HepG2 (cell line): ENCODE measurements around the gene PKLR. TPM values are rescaled to one million over a fixed set of nuclear protein-coding genes. Genes with fewer than 3 reads are reported as not detected.

Experiments used
- FIP1L1 ChIP-seq: fragments of 200-400 bp; formaldehyde crosslinking; IDR thresholded peaks from 2 replicates; pipeline ENCODE4 v1.6.1; 2018; ENCODE audit warnings: low read depth, mild to moderate bottlenecking, low read length, moderate library complexity, borderline replicate concordance; ENCODE audit not compliant: insufficient read depth
- NCOA5 ChIP-seq: sonication (generic); formaldehyde crosslinking; IDR thresholded peaks from 2 replicates; pipeline ENCODE4 v1.4.0; 2020; ENCODE audit warnings: missing genetic modification reagents
- PHF5A ChIP-seq: IDR thresholded peaks from one replicate; pipeline ENCODE4 v1.6.1; 2018; ENCODE audit warnings: low read depth, missing genetic modification reagents; ENCODE audit not compliant: unreplicated experiment
- RBAK ChIP-seq: sonication (generic); formaldehyde crosslinking; IDR thresholded peaks from 2 replicates; pipeline ENCODE4 v1.5.1; 2020; ENCODE audit warnings: mild to moderate bottlenecking, missing genetic modification reagents
- XBP1 ChIP-seq: sonication (generic); formaldehyde crosslinking; IDR thresholded peaks from 2 replicates; pipeline ENCODE4 v1.5.0; 2020; ENCODE audit warnings: missing genetic modification reagents
- ZNF160 ChIP-seq: sonication (generic); formaldehyde crosslinking; IDR thresholded peaks from 2 replicates; pipeline ENCODE4 v1.8.0; 2022; ENCODE audit warnings: mild to moderate bottlenecking, inconsistent platforms, missing genetic modification reagents
- ZNF674 ChIP-seq: sonication (generic); formaldehyde crosslinking; IDR thresholded peaks from 2 replicates; pipeline ENCODE4 v1.5.0; 2020; ENCODE audit warnings: low read depth, mild to moderate bottlenecking, missing genetic modification reagents
- ZNF878 ChIP-seq: sonication (generic); formaldehyde crosslinking; IDR thresholded peaks from 2 replicates; pipeline ENCODE4 v1.8.1; 2023; ENCODE audit warnings: mild to moderate bottlenecking, missing genetic modification reagents, moderate library complexity
- polyA plus RNA-seq, 8 experiments: library from polyadenylated mRNA; depleted of rRNA in 3 of 8; stranded (reverse) in 7 of 8; unstranded in 1 of 8; fragments of >200 nt; fragmentation: Illumina TruSeq in 4 of 8; extraction: Trizol in 4 of 8; gene quantifications; 2 replicates each; pipeline versions ENCODE4 v1.2.1 to v1.2.3, GENCODE V29; 2011 to 2016; ENCODE audit warnings: low read depth in 4 of 8, missing spikeins in 1 of 8, mixed read lengths in 1 of 8; ENCODE audit not compliant: insufficient read depth in 1 of 8
- total RNA-seq, 5 experiments: library from RNA; depleted of rRNA; stranded (reverse); fragments of >200 nt; fragmentation: Illumina TruSeq; extraction: Trizol; gene quantifications; 2 replicates each; pipeline ENCODE4 v1.2.3, GENCODE V29; 2016; ENCODE audit warnings: low read depth in 1 of 5
- TF ChIP-seq, protein P1 (sequence below): sonication (generic); formaldehyde crosslinking; IDR thresholded peaks from 2 replicates; pipeline ENCODE4 v1.5.0; 2020; ENCODE audit warnings: mild to moderate bottlenecking, missing genetic modification reagents
- TF ChIP-seq, protein P2 (sequence below): sonication (generic); formaldehyde crosslinking; IDR thresholded peaks from 2 replicates; pipeline ENCODE4 v1.4.0; 2020; ENCODE audit warnings: missing genetic modification reagents
- TF ChIP-seq, protein P3 (sequence below): sonication (generic); formaldehyde crosslinking; IDR thresholded peaks from 2 replicates; pipeline ENCODE4 v1.5.0; 2020; ENCODE audit warnings: mild to moderate bottlenecking, missing genetic modification reagents, borderline replicate concordance
- TF ChIP-seq, protein P4 (sequence below): fragments of 450-650 bp; IDR thresholded peaks from 2 replicates; pipeline ENCODE4 v1.6.1; 2016
- TF ChIP-seq, protein P5 (sequence below): sonication (generic); formaldehyde crosslinking; IDR thresholded peaks from 2 replicates; pipeline ENCODE4 v1.5.1; 2020; ENCODE audit warnings: mild to moderate bottlenecking, moderate library complexity, missing genetic modification reagents

Gene PKLR
- total and polyA plus RNA-seq, 2 of the 13 experiments (the other 11 are each of a cell fraction or from before 2014, with no cell fraction given) = 10.3 to 29.3 TPM

DNA sequence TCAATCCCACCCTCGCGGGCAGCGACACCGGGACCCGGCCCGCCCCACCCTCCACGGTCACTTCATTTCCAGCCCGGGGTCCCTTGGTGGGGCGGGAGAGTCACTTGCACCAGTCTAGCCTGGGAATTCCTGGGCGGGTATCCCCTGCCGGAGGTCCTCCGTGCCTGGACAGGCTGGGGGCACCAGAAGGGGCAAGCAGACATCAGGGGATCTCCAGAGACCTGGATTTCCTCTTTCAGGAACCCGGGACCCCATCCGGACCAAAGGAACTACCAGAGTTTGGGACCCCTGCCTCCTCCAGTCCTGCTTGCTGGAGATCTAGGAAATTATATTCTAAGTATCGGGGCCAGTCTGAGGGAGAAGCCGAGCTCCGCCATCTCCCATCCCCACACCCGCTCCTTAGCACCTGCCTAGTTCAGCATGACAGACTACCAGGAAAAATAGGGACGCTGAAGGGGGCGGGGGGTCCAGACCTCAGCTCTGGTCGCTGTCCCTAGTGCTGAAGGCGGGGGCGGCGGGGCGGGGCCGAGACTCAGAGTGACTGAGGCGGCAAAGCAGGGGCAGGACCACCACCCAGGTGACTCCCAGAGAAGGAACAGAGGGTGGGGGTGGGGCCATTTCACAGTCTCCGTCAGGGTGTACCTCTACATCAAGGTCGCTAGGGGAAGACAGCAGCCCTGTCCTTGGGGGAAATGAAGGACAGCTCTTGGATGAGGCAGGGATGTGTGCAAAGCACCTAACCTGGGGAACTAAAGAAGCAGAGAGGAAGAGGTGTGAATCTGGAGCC is 23.1 kb downstream of the PKLR start (continued):
- TF ChIP-seq, protein P1, sequence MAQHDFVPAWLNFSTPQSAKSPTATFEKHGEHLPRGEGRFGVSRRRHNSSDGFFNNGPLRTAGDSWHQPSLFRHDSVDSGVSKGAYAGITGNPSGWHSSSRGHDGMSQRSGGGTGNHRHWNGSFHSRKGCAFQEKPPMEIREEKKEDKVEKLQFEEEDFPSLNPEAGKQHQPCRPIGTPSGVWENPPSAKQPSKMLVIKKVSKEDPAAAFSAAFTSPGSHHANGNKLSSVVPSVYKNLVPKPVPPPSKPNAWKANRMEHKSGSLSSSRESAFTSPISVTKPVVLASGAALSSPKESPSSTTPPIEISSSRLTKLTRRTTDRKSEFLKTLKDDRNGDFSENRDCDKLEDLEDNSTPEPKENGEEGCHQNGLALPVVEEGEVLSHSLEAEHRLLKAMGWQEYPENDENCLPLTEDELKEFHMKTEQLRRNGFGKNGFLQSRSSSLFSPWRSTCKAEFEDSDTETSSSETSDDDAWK (CRISPR knock-in tag) = no peak
- TF ChIP-seq PHF5A (CRISPR knock-in tag) = no peak
- TF ChIP-seq, protein P2, sequence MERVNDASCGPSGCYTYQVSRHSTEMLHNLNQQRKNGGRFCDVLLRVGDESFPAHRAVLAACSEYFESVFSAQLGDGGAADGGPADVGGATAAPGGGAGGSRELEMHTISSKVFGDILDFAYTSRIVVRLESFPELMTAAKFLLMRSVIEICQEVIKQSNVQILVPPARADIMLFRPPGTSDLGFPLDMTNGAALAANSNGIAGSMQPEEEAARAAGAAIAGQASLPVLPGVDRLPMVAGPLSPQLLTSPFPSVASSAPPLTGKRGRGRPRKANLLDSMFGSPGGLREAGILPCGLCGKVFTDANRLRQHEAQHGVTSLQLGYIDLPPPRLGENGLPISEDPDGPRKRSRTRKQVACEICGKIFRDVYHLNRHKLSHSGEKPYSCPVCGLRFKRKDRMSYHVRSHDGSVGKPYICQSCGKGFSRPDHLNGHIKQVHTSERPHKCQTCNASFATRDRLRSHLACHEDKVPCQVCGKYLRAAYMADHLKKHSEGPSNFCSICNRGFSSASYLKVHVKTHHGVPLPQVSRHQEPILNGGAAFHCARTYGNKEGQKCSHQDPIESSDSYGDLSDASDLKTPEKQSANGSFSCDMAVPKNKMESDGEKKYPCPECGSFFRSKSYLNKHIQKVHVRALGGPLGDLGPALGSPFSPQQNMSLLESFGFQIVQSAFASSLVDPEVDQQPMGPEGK (CRISPR knock-in tag) = peak; percentile 47; the same call in 1 of the 2 replicates
- no peak for TF ChIP-seq NCOA5 (CRISPR knock-in tag)
- TF ChIP-seq XBP1 (CRISPR knock-in tag) = no peak
- TF ChIP-seq RBAK (CRISPR knock-in tag) = no peak
- TF ChIP-seq, protein P3, sequence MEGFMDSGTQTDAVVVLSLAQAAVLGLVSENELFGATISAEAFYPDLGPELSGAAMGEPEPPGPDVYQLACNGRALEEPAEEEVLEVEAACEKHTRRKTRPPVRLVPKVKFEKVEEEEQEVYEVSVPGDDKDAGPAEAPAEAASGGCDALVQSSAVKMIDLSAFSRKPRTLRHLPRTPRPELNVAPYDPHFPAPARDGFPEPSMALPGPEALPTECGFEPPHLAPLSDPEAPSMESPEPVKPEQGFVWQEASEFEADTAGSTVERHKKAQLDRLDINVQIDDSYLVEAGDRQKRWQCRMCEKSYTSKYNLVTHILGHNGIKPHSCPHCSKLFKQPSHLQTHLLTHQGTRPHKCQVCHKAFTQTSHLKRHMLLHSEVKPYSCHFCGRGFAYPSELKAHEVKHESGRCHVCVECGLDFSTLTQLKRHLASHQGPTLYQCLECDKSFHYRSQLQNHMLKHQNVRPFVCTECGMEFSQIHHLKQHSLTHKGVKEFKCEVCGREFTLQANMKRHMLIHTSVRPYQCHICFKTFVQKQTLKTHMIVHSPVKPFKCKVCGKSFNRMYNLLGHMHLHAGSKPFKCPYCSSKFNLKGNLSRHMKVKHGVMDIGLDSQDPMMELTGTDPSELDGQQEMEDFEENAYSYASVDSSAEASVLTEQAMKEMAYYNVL (CRISPR knock-in tag) = 0 out of 2 replicates have a peak, but pooled peaks have one; percentile 33
- TF ChIP-seq, protein P4, sequence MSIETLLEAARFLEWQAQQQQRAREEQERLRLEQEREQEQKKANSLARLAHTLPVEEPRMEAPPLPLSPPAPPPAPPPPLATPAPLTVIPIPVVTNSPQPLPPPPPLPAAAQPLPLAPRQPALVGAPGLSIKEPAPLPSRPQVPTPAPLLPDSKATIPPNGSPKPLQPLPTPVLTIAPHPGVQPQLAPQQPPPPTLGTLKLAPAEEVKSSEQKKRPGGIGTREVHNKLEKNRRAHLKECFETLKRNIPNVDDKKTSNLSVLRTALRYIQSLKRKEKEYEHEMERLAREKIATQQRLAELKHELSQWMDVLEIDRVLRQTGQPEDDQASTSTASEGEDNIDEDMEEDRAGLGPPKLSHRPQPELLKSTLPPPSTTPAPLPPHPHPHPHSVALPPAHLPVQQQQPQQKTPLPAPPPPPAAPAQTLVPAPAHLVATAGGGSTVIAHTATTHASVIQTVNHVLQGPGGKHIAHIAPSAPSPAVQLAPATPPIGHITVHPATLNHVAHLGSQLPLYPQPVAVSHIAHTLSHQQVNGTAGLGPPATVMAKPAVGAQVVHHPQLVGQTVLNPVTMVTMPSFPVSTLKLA = no peak
- no peak for TF ChIP-seq FIP1L1
- TF ChIP-seq ZNF878 (CRISPR knock-in tag) = no peak
- no peak for TF ChIP-seq ZNF160 (CRISPR knock-in tag)
- no peak for TF ChIP-seq ZNF674 (CRISPR knock-in tag)
- TF ChIP-seq, protein P5, sequence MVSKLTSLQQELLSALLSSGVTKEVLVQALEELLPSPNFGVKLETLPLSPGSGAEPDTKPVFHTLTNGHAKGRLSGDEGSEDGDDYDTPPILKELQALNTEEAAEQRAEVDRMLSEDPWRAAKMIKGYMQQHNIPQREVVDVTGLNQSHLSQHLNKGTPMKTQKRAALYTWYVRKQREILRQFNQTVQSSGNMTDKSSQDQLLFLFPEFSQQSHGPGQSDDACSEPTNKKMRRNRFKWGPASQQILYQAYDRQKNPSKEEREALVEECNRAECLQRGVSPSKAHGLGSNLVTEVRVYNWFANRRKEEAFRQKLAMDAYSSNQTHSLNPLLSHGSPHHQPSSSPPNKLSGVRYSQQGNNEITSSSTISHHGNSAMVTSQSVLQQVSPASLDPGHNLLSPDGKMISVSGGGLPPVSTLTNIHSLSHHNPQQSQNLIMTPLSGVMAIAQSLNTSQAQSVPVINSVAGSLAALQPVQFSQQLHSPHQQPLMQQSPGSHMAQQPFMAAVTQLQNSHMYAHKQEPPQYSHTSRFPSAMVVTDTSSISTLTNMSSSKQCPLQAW (CRISPR knock-in tag) = peak; percentile 28; the same call in 1 of the 2 replicates
